GM18951 (cell line): ENCODE measurements around the gene ATP10B.

Experiments used
- POLR2A ChIP-seq: IDR thresholded peaks from 4 replicates; pipeline ENCODE4 v1.6.1; 2011; ENCODE audit warnings: mild to moderate bottlenecking; ENCODE audit not compliant: insufficient read length, insufficient read depth; ENCODE audit errors: extremely low read depth
- in situ Hi-C: fragments of 300-500 bp; cut with MboI; formaldehyde crosslinking; loops from one replicate; pipeline ENCODE4 v1.12.0; 2022; ENCODE audit warnings: low sequenced_read_pairs, mixed read lengths, inconsistent platforms; ENCODE audit not compliant: unreplicated experiment

ATP10B gene

DNA sequence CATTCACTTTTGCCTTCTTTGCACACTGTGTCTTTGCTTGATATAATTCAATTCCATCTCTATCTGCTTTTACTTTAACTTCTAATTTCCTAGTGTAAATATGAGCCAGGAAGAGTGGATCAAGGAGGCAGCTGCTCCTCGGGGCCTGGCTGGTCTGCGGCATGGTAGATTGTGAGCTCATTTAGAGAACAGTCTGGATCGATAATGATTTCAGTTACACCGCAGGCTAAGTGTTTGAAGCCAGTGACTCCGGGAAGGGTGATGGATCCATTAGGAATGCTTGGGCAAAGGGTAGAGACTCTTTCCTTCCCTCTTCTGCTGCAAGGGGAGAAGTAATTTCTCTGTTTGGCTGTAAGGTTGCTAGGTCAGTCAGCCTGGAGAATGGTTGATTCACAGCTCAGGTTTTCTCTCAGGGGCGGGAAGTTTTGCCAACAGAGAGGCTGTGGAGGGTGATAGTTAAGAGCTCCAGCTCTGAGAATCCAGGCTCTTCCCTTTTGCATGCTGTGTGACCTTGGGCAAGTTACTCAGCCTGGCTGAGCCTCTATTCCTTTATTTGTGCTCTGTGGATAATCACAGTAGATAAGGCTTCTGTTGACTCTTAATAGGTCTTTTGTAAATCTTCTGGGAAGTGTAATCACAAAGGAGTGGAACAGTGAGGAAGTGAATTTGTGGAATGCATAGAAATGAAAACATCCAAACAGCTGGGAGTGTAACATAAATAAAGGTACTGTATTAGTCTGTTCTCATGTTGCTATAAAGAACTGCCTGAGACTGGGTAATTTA lies 331.2 kb downstream of the ATP10B start:
- no peak for TF ChIP-seq POLR2A
- in situ Hi-C loops: loop anchor here (25.0 kb wide), 1 partner anchor 1017 kb away; the partner anchor contains the start of gene GABRB2

DNA sequence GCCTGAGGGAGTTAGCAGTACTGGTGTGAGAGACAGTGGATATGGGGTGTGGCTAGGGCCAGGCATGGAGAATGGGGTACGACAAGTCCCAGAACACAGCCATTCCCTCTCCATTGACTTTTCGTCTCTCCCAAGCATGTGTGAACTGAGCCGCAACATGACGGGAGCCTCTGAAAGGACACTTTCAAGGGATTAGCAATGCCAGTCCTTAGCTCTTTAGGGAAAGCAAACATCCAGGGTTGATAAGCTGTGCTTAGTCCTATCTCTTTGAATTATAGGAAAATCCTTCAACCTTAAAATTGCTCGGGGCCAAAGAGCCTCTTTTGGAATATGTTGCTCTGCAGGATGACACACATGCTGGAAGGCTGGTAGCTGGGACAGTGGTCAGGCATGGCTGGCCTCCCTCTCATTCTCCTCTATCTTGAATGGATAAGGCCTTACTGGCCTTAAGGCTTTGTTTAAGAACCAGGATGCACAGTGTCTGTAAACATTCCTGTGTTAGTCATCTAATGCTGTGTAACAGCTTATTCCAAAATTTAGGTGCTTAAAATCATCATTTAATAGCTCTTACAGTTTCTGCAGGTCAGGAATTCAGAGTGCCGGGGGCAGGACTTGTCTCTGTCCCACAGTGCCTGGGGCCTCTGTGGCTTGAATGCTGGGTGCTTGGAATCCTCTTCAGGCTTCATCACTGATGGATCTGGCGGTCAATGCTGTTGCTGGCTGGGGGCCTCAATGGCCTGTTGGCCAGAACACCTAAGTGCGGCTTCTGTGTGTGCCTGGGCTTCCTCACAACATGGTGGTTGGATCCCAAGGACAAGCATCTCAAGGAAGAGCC lies 335.1 kb downstream of the ATP10B start:
- in situ Hi-C loops: loop anchor here (25.0 kb wide), 1 partner anchor 1020 kb away; the partner anchor contains the start of gene GABRB2
- no peak for TF ChIP-seq POLR2A

DNA sequence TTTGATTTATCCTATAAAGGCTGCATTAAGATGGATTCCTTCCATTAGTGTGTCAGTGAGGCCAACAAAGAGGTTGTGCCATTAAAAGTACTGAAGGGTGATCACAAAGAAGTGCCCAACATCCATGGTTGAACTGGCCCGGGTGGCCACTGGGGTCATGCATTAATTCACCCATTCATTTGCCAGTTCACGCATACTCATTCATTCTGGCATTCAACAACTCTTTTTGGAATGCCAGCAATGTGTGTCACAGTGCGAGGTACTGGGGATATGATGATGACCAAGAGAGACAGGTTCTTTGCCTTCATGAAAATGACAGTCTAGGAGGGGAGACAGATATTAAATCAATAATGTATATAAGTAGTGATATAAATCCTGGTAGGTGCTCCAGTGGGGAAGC lies 337.1 kb downstream of the ATP10B start:
- in situ Hi-C loops: loop anchor here (25.0 kb wide), 1 partner anchor 1022 kb away; the partner anchor contains the start of gene GABRB2

DNA sequence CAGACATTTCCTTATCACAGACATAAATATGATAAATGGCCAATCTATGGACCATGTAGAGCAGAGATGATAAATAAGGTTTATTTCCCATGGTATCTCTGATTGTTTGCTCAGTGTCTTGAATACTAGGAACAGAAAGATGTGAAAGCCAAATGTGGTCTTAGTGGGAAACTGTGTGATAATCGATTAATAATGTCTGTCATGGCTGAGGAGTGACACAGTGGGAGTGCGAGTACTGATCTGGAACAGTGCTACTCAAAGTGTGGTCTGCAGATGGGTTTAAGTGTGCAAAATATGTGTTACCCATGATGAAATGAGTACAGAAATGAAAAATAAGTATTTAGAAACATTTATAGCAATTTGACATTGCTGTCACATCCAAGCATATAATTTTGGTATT lies 337.8 kb downstream of the ATP10B start:
- in situ Hi-C loops: loop anchor here (25.0 kb wide), 1 partner anchor 1023 kb away; the partner anchor contains the start of gene GABRB2
- no peak for TF ChIP-seq POLR2A

More for the DNA sequence above, 337.1 kb downstream of the ATP10B start:
- TF ChIP-seq POLR2A: no peak

DNA sequence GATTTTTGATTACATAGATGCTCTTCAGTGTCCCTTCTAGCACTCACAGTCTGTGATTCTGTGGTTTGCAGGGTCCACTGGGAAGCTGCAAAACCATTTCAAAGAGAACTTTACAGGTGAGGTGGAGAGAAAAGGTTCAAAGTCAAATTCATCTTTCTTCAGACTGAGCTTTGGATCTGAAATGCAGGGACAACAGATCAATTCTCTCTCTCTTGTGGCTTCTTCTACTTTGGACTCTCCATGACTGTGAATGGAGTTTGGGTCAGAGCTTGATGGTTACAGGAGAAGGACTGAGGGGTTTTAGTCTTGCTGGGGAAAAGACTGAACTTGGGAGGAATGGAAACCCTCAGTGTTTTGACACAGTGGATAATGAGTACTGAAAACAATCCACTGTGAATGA lies 338.5 kb downstream of the ATP10B start:
- in situ Hi-C loops: loop anchor here (25.0 kb wide), 1 partner anchor 1024 kb away; the partner anchor contains the start of gene GABRB2
- no peak for TF ChIP-seq POLR2A
